ENCODE measurements around the gene FUT2.

DNA sequence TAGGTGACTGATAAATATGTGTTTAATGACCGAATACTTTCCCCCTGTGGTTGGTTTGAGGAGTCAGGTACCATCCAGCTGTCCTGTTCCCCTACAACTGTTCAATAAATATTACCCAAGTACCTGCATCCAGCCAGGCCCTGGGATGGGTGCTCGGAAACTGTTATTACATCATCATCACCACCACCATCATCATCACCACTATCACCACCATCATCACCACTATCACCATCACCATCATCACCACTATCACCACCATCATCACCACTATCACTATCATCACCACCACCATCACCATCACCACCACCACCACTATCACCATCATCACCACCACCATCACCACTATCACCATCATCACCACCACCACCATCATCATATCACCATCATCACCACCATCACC lies 27.0 kb upstream of the FUT2 start:
- TF ChIP-seq, protein P1, sequence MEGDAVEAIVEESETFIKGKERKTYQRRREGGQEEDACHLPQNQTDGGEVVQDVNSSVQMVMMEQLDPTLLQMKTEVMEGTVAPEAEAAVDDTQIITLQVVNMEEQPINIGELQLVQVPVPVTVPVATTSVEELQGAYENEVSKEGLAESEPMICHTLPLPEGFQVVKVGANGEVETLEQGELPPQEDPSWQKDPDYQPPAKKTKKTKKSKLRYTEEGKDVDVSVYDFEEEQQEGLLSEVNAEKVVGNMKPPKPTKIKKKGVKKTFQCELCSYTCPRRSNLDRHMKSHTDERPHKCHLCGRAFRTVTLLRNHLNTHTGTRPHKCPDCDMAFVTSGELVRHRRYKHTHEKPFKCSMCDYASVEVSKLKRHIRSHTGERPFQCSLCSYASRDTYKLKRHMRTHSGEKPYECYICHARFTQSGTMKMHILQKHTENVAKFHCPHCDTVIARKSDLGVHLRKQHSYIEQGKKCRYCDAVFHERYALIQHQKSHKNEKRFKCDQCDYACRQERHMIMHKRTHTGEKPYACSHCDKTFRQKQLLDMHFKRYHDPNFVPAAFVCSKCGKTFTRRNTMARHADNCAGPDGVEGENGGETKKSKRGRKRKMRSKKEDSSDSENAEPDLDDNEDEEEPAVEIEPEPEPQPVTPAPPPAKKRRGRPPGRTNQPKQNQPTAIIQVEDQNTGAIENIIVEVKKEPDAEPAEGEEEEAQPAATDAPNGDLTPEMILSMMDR (optimal IDR thresholded peaks at IDR 0.05 in 1 of 3, IDR thresholded peaks at IDR 0.05 in 1 of 3, conservative IDR thresholded peaks at IDR 0.05 in 1 of 3; ENCODE audit: extremely low read depth in 1 of 3, insufficient read depth in 2 of 3, low read length in 3 of 3): no peak
- no peak for TF ChIP-seq EZH2 (IDR thresholded peaks at IDR 0.05; ENCODE audit: low read length)

Data from keratinocyte (primary cell).